HepG2 (cell line): Measurements from ENCODE around the gene ESPNL. TPM values are rescaled to one million over a fixed set of nuclear protein-coding genes. Genes with fewer than 3 reads are reported as not detected.
A peak's percentile ranks its signal among the peaks of the same experiment; 100 is the strongest.

Experiments used
- ERF ChIP-seq: IDR thresholded peaks from 2 replicates; pipeline ENCODE4 v1.6.1; 2018; ENCODE audit warnings: missing biosample characterization, missing genetic modification reagents
- HDAC6 ChIP-seq: fragments of 200-600 bp; sonication (generic); IDR thresholded peaks from 2 replicates; pipeline ENCODE4 v1.7.0; 2017; ENCODE audit warnings: mild to moderate bottlenecking, antibody characterized with exemption, low read length, low read depth
- HMGXB4 ChIP-seq, 2 experiments: sonication (generic) in 1 of 2; formaldehyde crosslinking in 1 of 2; IDR thresholded peaks; 2 replicates each; pipeline versions ENCODE4 v1.4.0 to v1.6.1; 2018 to 2020; ENCODE audit warnings: missing genetic modification reagents in 2 of 2, borderline replicate concordance in 1 of 2, low read depth in 1 of 2, mild to moderate bottlenecking in 1 of 2, missing biosample characterization in 1 of 2
- JUN ChIP-seq: sonication (generic); formaldehyde crosslinking; IDR thresholded peaks from 2 replicates; pipeline ENCODE4 v1.4.0; 2020; ENCODE audit warnings: mild to moderate bottlenecking, missing genetic modification reagents
- MAZ ChIP-seq, 2 experiments: sonication (generic) in 1 of 2; formaldehyde crosslinking in 1 of 2; IDR thresholded peaks; 2 replicates each; pipeline versions ENCODE4 v1.5.0 to v1.6.1; 2012 to 2020; ENCODE audit warnings: low read depth in 2 of 2, mild to moderate bottlenecking in 2 of 2, borderline replicate concordance in 1 of 2, improper control_type of control experiment in 1 of 2, low read length in 1 of 2, missing genetic modification reagents in 1 of 2, moderate library complexity in 1 of 2
- NFIC ChIP-seq: IDR thresholded peaks from 2 replicates; pipeline ENCODE4 v1.6.1; 2012; ENCODE audit warnings: mild to moderate bottlenecking, low read length, inconsistent platforms
- NKX3-1 ChIP-seq: sonication (generic); formaldehyde crosslinking; IDR thresholded peaks from 2 replicates; pipeline ENCODE4 v1.5.0; 2020; ENCODE audit warnings: missing genetic modification reagents
- PCBP2 ChIP-seq: fragments of 200-400 bp; formaldehyde crosslinking; optimal IDR thresholded peaks from 2 replicates; pipeline ENCODE3; 2018; ENCODE audit warnings: low read length, low read depth; ENCODE audit not compliant: poor library complexity, severe bottlenecking
- REPIN1 ChIP-seq: sonication (generic); formaldehyde crosslinking; IDR thresholded peaks from 2 replicates; pipeline ENCODE4 v1.8.0; 2022; ENCODE audit warnings: missing genetic modification reagents, low read depth, mild to moderate bottlenecking, borderline replicate concordance
- REST ChIP-seq, 2 experiments: IDR thresholded peaks; 2 replicates each; pipeline ENCODE4 v1.6.1; 2011 to 2012; ENCODE audit warnings: low read length in 2 of 2, borderline replicate concordance in 1 of 2, low read depth in 1 of 2, mild to moderate bottlenecking in 1 of 2, moderate library complexity in 1 of 2
- RXRB ChIP-seq: IDR thresholded peaks from 2 replicates; pipeline ENCODE4 v1.6.1; 2016; ENCODE audit warnings: borderline replicate concordance, missing genetic modification reagents, missing compliant biosample characterization
- TMF1 ChIP-seq: sonication (generic); formaldehyde crosslinking; IDR thresholded peaks from 2 replicates; pipeline ENCODE4 v1.8.1; 2022; ENCODE audit warnings: low read depth, missing genetic modification reagents
- ZBTB4 ChIP-seq: sonication (generic); formaldehyde crosslinking; IDR thresholded peaks from 2 replicates; pipeline ENCODE4 v1.4.0; 2020; ENCODE audit warnings: missing genetic modification reagents, mild to moderate bottlenecking, borderline replicate concordance
- ZFP37 ChIP-seq: sonication (generic); formaldehyde crosslinking; IDR thresholded peaks from 2 replicates; pipeline ENCODE4 v1.4.0; 2020; ENCODE audit warnings: missing genetic modification reagents, borderline replicate concordance
- ZNF75D ChIP-seq: sonication (generic); formaldehyde crosslinking; IDR thresholded peaks from 2 replicates; pipeline ENCODE4 v1.8.1; 2023; ENCODE audit warnings: missing genetic modification reagents, mild to moderate bottlenecking, borderline replicate concordance
- ZNF777 ChIP-seq: sonication (generic); formaldehyde crosslinking; IDR thresholded peaks from 2 replicates; pipeline ENCODE4 v1.4.0; 2020; ENCODE audit warnings: missing genetic modification reagents
- ZSCAN21 ChIP-seq: sonication (generic); formaldehyde crosslinking; IDR thresholded peaks from 2 replicates; pipeline ENCODE4 v1.8.0; 2022; ENCODE audit warnings: mild to moderate bottlenecking, missing genetic modification reagents, moderate library complexity, borderline replicate concordance
- polyA plus RNA-seq, 8 experiments: library from polyadenylated mRNA; depleted of rRNA in 3 of 8; stranded (reverse) in 7 of 8; unstranded in 1 of 8; fragments of >200 nt; fragmentation: Illumina TruSeq in 4 of 8; extraction: Trizol in 4 of 8; gene quantifications; 2 replicates each; pipeline versions ENCODE4 v1.2.1 to v1.2.3, GENCODE V29; 2011 to 2016; ENCODE audit warnings: low read depth in 4 of 8, missing spikeins in 1 of 8, mixed read lengths in 1 of 8; ENCODE audit not compliant: insufficient read depth in 1 of 8
- total RNA-seq, 5 experiments: library from RNA; depleted of rRNA; stranded (reverse); fragments of >200 nt; fragmentation: Illumina TruSeq; extraction: Trizol; gene quantifications; 2 replicates each; pipeline ENCODE4 v1.2.3, GENCODE V29; 2016; ENCODE audit warnings: low read depth in 1 of 5

Gene ESPNL
- total and polyA plus RNA-seq, 2 of the 13 experiments (the other 11 are each of a cell fraction or from before 2014, with no cell fraction given): 0.45 to 0.80 TPM

GRCh38 chr2:238060542-238061314, 39.4 kb upstream of the ESPNL start, which contains the start of gene SCLY (continued):
- TF ChIP-seq ZNF75D (CRISPR knock-in tag) (no peak), HMGXB4 (CRISPR knock-in tag; IDR thresholded peaks at IDR 0.05; ENCODE audit: borderline replicate concordance in 1 of 2, low read depth in 1 of 2) (peak; percentile 91 to 92; a peak in 3 of 4 replicates), REST (IDR thresholded peaks at IDR 0.05; ENCODE audit: borderline replicate concordance in 1 of 2, low read depth in 1 of 2, low read length in 2 of 2) (peak in 1 of 2 experiments; percentile 53; a peak in 2 of 4 replicates), NKX3-1 (CRISPR knock-in tag) (no peak), ZSCAN21 (CRISPR knock-in tag) (no peak; the same call in none of the 2 replicates), PCBP2 (no peak), RXRB (peak; percentile 66; the same call in 1 of the 2 replicates), ZBTB4 (CRISPR knock-in tag) (peak; percentile 41; the same call in 1 of the 2 replicates), HDAC6 (no peak), ZFP37 (CRISPR knock-in tag) (peak; percentile 65; the same call in 1 of the 2 replicates), JUN (no peak), NFIC (no peak), ERF (CRISPR knock-in tag) (peak; percentile 89; the same call in 1 of the 2 replicates), MAZ (IDR thresholded peaks at IDR 0.05; ENCODE audit: borderline replicate concordance, low read depth, low read length) (peak; percentile 92), MAZ (CRISPR knock-in tag; IDR thresholded peaks at IDR 0.05; ENCODE audit: low read depth) (peak; percentile 84), REPIN1 (CRISPR knock-in tag) (peak; percentile 85; the same call in 1 of the 2 replicates), ZNF777 (CRISPR knock-in tag) (peak; percentile 93), TMF1 (CRISPR knock-in tag) (0 out of 2 replicates have a peak, but pooled peaks have one; percentile 39)
